Tibial nerve (tissue), 3 donors: ENCODE data around the gene MARF1.

ENCODE experiments used
- EP300 ChIP-seq, 2 donors: sonication (generic); formaldehyde crosslinking; IDR thresholded peaks; one replicate each; pipeline ENCODE4 v1.6.1; 2017; ENCODE audit warnings: antibody characterized with exemption in 2 of 2, mild to moderate bottlenecking in 1 of 2
- POLR2A ChIP-seq, 2 donors: fragments of 450-650 bp; IDR thresholded peaks; one replicate each; pipeline ENCODE4 v1.6.1; 2017; ENCODE audit warnings: antibody characterized with exemption in 2 of 2, mild to moderate bottlenecking in 2 of 2, moderate library complexity in 2 of 2

GRCh38 chr16:15556130-15556529, 86.8 kb downstream of the MARF1 start:
- no peak for TF ChIP-seq POLR2A (IDR thresholded peaks at IDR 0.05)
- no peak for TF ChIP-seq EP300 (IDR thresholded peaks at IDR 0.05)
